CD4-positive, alpha-beta T cell treated with Interleukin-15 for 4 hours (primary cell): Measurements from ENCODE around the gene PBXIP1.

Experiments
- DNase-seq: peaks from one replicate; pipeline ENCODE4 v3.0.0-alpha.2; 2020; ENCODE audit warnings: low spot score

PBXIP1 gene

GRCh38 chr1:154957091-154957657 lies 1.3 kb upstream of the PBXIP1 start:
- DNase-seq: no peak

GRCh38 chr1:154956544-154956941 lies 644 bp upstream of the PBXIP1 start:
- DNase-seq: no peak

- DNase-seq: peak; percentile 99
Measured at GRCh38 chr1:154955039-154955717, 721 bp downstream of the PBXIP1 start.

- no peak for DNase-seq
Measured at GRCh38 chr1:154954541-154954940, 1.4 kb downstream of the PBXIP1 start.

- DNase-seq: no peak
Measured at GRCh38 chr1:154953611-154954038, 2.3 kb downstream of the PBXIP1 start.

GRCh38 chr1:154952664-154953063 lies 3.2 kb downstream of the PBXIP1 start:
- no peak for DNase-seq

GRCh38 chr1:154951901-154952657 lies 3.8 kb downstream of the PBXIP1 start:
- peak; percentile 64 for DNase-seq

- no peak for DNase-seq
Measured at GRCh38 chr1:154948079-154948478, 7.8 kb downstream of the PBXIP1 start.

- DNase-seq: no peak
Measured at GRCh38 chr1:154945962-154946850, 9.7 kb downstream of the PBXIP1 start.

GRCh38 chr1:154945160-154945961 lies 10.5 kb downstream of the PBXIP1 start:
- DNase-seq: no peak

GRCh38 chr1:154944401-154945159 lies 11.3 kb downstream of the PBXIP1 start:
- no peak for DNase-seq

GRCh38 chr1:154943649-154944400 lies 12.1 kb downstream of the PBXIP1 start:
- DNase-seq: peak; percentile 23

GRCh38 chr1:154941333-154942013 lies 14.4 kb downstream of the PBXIP1 start:
- no peak for DNase-seq

- DNase-seq: peak; percentile 23
Measured at GRCh38 chr1:154940651-154941194, 15.2 kb downstream of the PBXIP1 start.

GRCh38 chr1:154940213-154940560 lies 15.7 kb downstream of the PBXIP1 start:
- no peak for DNase-seq

- no peak for DNase-seq
Measured at GRCh38 chr1:154938604-154939399, 17.1 kb downstream of the PBXIP1 start.

GRCh38 chr1:154937988-154938386 lies 17.9 kb downstream of the PBXIP1 start:
- no peak for DNase-seq
